IMR-90 (cell line): ENCODE measurements around the gene CLNK. TPM values are rescaled to one million over a fixed set of nuclear protein-coding genes. Genes with fewer than 3 reads are reported as not detected.

ENCODE experiments used
- ATAC-seq: fragments of 200-7000 bp; cut with Tn5 transposase; 2 replicates; pipeline ENCODE4 v1.9.1; 2020; ENCODE audit warnings: low read depth, mild to moderate bottlenecking, moderate library complexity
- BruUV-seq: library from RNA; stranded (reverse); fragments of 400-500 nt; replicated peaks from 2 replicates; lab custom pipeline; 2021; lab: Mats Ljungman, UMichigan
- CTCF ChIA-PET: fragments of 300-600 bp; formaldehyde crosslinking; extraction: SDS; loops from one replicate; lab custom pipeline; 2021; ENCODE audit warnings: antibody characterized with exemption; lab: Yijun Ruan, JAX
- POLR2A ChIA-PET: fragments of 300-600 bp; sonication (Branson Sonifier 250); formaldehyde crosslinking; loops from one replicate; lab custom pipeline; 2022; ENCODE audit warnings: antibody characterized with exemption; ENCODE audit not compliant: unreplicated experiment; lab: Charles Lee
- DNase-seq: peaks from one replicate; pipeline ENCODE4 v3.0.0; 2013
- H2AFZ ChIP-seq: replicated peaks from 2 replicates; pipeline ENCODE3; 2013; ENCODE audit warnings: low read length, mild to moderate bottlenecking; ENCODE audit not compliant: poor library complexity
- H2AK5ac ChIP-seq: 2 replicates; pipeline ENCODE4 v1.6.1; 2013; ENCODE audit warnings: low read depth, low read length, inconsistent platforms
- H2AK9ac ChIP-seq: replicated peaks from 2 replicates; pipeline ENCODE3; 2013; ENCODE audit warnings: mild to moderate bottlenecking, low read depth, low read length, moderate library complexity; ENCODE audit not compliant: poor library complexity
- H2BK120ac ChIP-seq: 2 replicates; pipeline ENCODE4 v1.6.1; 2013; ENCODE audit warnings: low read depth, low read length, inconsistent platforms
- H2BK15ac ChIP-seq: 3 replicates; pipeline ENCODE4 v1.6.1; 2013; ENCODE audit warnings: low read depth, low read length, inconsistent platforms
- H2BK20ac ChIP-seq: 2 replicates; pipeline ENCODE4 v1.6.1; 2013; ENCODE audit warnings: low read depth, mild to moderate bottlenecking, inconsistent platforms, low read length, moderate library complexity
- H2BK5ac ChIP-seq: 2 replicates; pipeline ENCODE4 v1.6.1; 2013; ENCODE audit warnings: mild to moderate bottlenecking, low read depth, low read length, inconsistent platforms; ENCODE audit not compliant: poor library complexity, severe bottlenecking
- H3K14ac ChIP-seq: replicated peaks from 2 replicates; pipeline ENCODE4 v1.6.1; 2013; ENCODE audit warnings: low read depth, low read length, inconsistent platforms
- H3K18ac ChIP-seq: 2 replicates; pipeline ENCODE4 v1.6.1; 2013; ENCODE audit warnings: low read depth, low read length, control low read depth
- H3K23ac ChIP-seq: 2 replicates; pipeline ENCODE4 v1.6.1; 2013; ENCODE audit warnings: low read depth, low read length, inconsistent platforms
- H3K27ac ChIP-seq: 2 replicates; pipeline ENCODE4 v1.5.1; 2013; ENCODE audit warnings: mild to moderate bottlenecking, control low read depth, low read length; ENCODE audit not compliant: insufficient read depth
- H3K27me3 ChIP-seq: 2 replicates; pipeline ENCODE4 v1.6.1; 2013; ENCODE audit warnings: low read length; ENCODE audit not compliant: control insufficient read depth, insufficient read depth
- H3K36me3 ChIP-seq: 2 replicates; pipeline ENCODE4 v1.6.1; 2013; ENCODE audit warnings: low read length, mixed read lengths; ENCODE audit not compliant: control insufficient read depth, insufficient read depth
- H3K4ac ChIP-seq: 2 replicates; pipeline ENCODE4 v1.6.1; 2013; ENCODE audit warnings: low read depth, low read length, inconsistent platforms
- H3K4me1 ChIP-seq: 2 replicates; pipeline ENCODE4 v1.6.1; 2013; ENCODE audit warnings: low read length, mixed read lengths; ENCODE audit not compliant: control insufficient read depth, insufficient read depth
- H3K4me2 ChIP-seq: 2 replicates; pipeline ENCODE4 v1.6.1; 2013; ENCODE audit warnings: low read depth, mild to moderate bottlenecking, control low read depth, low read length, moderate library complexity
- H3K4me3 ChIP-seq: 2 replicates; pipeline ENCODE4 v1.5.1; 2013; ENCODE audit warnings: low read depth, mild to moderate bottlenecking, control low read depth, low read length, moderate library complexity; ENCODE audit not compliant: insufficient read depth
- H3K56ac ChIP-seq: 2 replicates; pipeline ENCODE4 v1.6.1; 2013; ENCODE audit warnings: low read length, inconsistent platforms; ENCODE audit not compliant: insufficient read depth; ENCODE audit errors: extremely low read depth
- H3K79me1 ChIP-seq, 2 experiments: 2 replicates each; pipeline ENCODE4 v1.6.1; 2013; ENCODE audit warnings: low read length in 2 of 2, inconsistent platforms in 1 of 2, low read depth in 1 of 2
- H3K9ac ChIP-seq: 2 replicates; pipeline ENCODE4 v1.6.1; 2013; ENCODE audit warnings: low read depth, low read length, control low read depth
- H3K9me1 ChIP-seq: 2 replicates; pipeline ENCODE4 v1.6.1; 2013; ENCODE audit warnings: low read length, inconsistent platforms; ENCODE audit not compliant: insufficient read depth
- H3K9me3 ChIP-seq: 2 replicates; pipeline ENCODE4 v1.6.1; 2013; ENCODE audit warnings: low read length; ENCODE audit not compliant: control insufficient read depth, insufficient read depth
- H4K20me1 ChIP-seq: 2 replicates; pipeline ENCODE4 v1.6.1; 2013; ENCODE audit warnings: low read length, inconsistent platforms; ENCODE audit not compliant: insufficient read depth
- H4K5ac ChIP-seq: 2 replicates; pipeline ENCODE4 v1.6.1; 2013; ENCODE audit warnings: mild to moderate bottlenecking, low read depth, low read length, control low read depth
- H4K8ac ChIP-seq, 2 experiments: 2 replicates each; pipeline ENCODE4 v1.6.1; 2013; ENCODE audit warnings: low read depth in 2 of 2, low read length in 2 of 2, control low read depth in 1 of 2, inconsistent platforms in 1 of 2
- H4K91ac ChIP-seq: 2 replicates; pipeline ENCODE4 v1.6.1; 2013; ENCODE audit warnings: low read depth, low read length, inconsistent platforms; ENCODE audit not compliant: insufficient read depth
- CHD1 ChIP-seq: IDR thresholded peaks from 2 replicates; pipeline ENCODE4 v1.6.1; 2012; ENCODE audit warnings: low read depth, low read length, improper control_type of control experiment
- POLR2A ChIP-seq: IDR thresholded peaks from 2 replicates; pipeline ENCODE4 v1.6.1; 2012; ENCODE audit warnings: mild to moderate bottlenecking, low read depth, low read length
- dilution Hi-C: fragments of 300-500 bp; cut with HindIII; formaldehyde crosslinking; loops from one replicate; pipeline ENCODE4 v1.14.3; 2018; ENCODE audit warnings: low sequenced_read_pairs; ENCODE audit not compliant: unreplicated experiment
- in situ Hi-C: fragments of 300-500 bp; cut with MboI; formaldehyde crosslinking; loops from 3 replicates; pipeline ENCODE4 v1.14.3; 2019; ENCODE audit warnings: low sequenced_read_pairs, inconsistent platforms, mixed read lengths
- intact Hi-C: fragments of 100-400 bp; cut with micrococcal nuclease; formaldehyde crosslinking; loops from 2 replicates; pipeline ENCODE4 v1.10.0; 2022
- polyA plus RNA-seq, 3 experiments: library from polyadenylated mRNA; depleted of rRNA; stranded (reverse); fragments of >200 nt; gene quantifications; 2 replicates each; pipeline ENCODE4 v1.2.3, GENCODE V29; 2012; ENCODE audit warnings: low replicate concordance in 1 of 3
- total RNA-seq: library from RNA; depleted of rRNA; stranded (reverse); fragments of >200 nt; gene quantifications from 2 replicates; pipeline ENCODE4 v1.2.3, GENCODE V29; 2012
- TF ChIP-seq, protein P1 (sequence below): fragments of 150-350 bp; IDR thresholded peaks from 2 replicates; pipeline ENCODE4 v1.6.1; 2016; ENCODE audit warnings: low read depth, mild to moderate bottlenecking, low read length, moderate library complexity, borderline replicate concordance
- TF ChIP-seq, protein P2 (sequence below): fragments of 150-350 bp; IDR thresholded peaks from 2 replicates; pipeline ENCODE4 v1.6.1; 2017; ENCODE audit warnings: mild to moderate bottlenecking, antibody characterized with exemption, low read length, low read depth
- TF ChIP-seq, protein P3 (sequence below): conservative IDR thresholded peaks from 2 replicates; pipeline ENCODE4 v1.5.1; 2012; ENCODE audit warnings: mild to moderate bottlenecking, low read depth, low read length, improper control_type of control experiment

CLNK gene
- total and polyA plus RNA-seq, 2 of the 4 experiments (the other 2 are of a cell fraction), result not detected

DNA sequence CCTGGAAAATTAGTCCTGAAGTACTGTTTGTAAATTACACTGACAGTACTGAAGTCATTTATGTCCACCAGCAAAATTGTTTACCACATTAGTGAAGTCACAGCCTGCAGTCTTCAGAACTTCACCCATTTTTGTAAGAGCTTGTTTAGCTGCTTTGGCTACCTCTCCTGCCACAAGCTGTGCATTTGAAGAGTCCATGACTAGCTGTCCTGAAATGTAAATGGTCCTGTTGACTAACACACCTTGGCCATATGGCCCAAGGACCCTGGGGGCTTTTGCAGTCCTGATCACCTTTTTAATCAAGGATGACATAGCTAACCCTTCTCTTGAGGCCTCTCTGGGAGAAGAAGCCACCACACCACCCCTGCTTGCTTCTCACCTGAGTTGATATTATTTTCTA is 205.9 kb downstream of the CLNK start:
- Histone ChIP-seq H4K91ac (no peak overlapping the region), H3K9me3 (no peaks in the 10 kb centered on the region), H2AK9ac (no peak overlapping the region), H4K8ac (no peak overlapping the region), H3K4me2 (no peak overlapping the region), H4K20me1 (no peaks in the 10 kb centered on the region), H3K4ac (no peak overlapping the region), H3K18ac (no peak overlapping the region), H4K5ac (no peak overlapping the region), H2BK15ac (no peak overlapping the region), H3K36me3 (no peaks in the 10 kb centered on the region), H3K14ac (no peak overlapping the region), H2AK5ac (no peak overlapping the region), H3K27ac (no peak overlapping the region), H3K56ac (no peak overlapping the region), H3K9ac (no peak overlapping the region), H3K4me1 (no peaks in the 10 kb centered on the region), H3K9me1 (no peaks in the 10 kb centered on the region), H3K27me3 (no peaks in the 10 kb centered on the region), H2AFZ (no peak overlapping the region), H3K4me3 (no peak overlapping the region), H2BK120ac (no peak overlapping the region), H3K79me1 (no peaks in the 10 kb centered on the region), H3K23ac (no peak overlapping the region), H2BK5ac (no peak overlapping the region), H2BK20ac (no peak overlapping the region)
- TF ChIP-seq POLR2A (no peak), CHD1 (no peak)
- TF ChIP-seq, protein P1, sequence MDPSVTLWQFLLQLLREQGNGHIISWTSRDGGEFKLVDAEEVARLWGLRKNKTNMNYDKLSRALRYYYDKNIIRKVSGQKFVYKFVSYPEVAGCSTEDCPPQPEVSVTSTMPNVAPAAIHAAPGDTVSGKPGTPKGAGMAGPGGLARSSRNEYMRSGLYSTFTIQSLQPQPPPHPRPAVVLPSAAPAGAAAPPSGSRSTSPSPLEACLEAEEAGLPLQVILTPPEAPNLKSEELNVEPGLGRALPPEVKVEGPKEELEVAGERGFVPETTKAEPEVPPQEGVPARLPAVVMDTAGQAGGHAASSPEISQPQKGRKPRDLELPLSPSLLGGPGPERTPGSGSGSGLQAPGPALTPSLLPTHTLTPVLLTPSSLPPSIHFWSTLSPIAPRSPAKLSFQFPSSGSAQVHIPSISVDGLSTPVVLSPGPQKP, result no peak
- TF ChIP-seq, protein P2, sequence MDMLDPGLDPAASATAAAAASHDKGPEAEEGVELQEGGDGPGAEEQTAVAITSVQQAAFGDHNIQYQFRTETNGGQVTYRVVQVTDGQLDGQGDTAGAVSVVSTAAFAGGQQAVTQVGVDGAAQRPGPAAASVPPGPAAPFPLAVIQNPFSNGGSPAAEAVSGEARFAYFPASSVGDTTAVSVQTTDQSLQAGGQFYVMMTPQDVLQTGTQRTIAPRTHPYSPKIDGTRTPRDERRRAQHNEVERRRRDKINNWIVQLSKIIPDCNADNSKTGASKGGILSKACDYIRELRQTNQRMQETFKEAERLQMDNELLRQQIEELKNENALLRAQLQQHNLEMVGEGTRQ, result no peak
- TF ChIP-seq, protein P3, sequence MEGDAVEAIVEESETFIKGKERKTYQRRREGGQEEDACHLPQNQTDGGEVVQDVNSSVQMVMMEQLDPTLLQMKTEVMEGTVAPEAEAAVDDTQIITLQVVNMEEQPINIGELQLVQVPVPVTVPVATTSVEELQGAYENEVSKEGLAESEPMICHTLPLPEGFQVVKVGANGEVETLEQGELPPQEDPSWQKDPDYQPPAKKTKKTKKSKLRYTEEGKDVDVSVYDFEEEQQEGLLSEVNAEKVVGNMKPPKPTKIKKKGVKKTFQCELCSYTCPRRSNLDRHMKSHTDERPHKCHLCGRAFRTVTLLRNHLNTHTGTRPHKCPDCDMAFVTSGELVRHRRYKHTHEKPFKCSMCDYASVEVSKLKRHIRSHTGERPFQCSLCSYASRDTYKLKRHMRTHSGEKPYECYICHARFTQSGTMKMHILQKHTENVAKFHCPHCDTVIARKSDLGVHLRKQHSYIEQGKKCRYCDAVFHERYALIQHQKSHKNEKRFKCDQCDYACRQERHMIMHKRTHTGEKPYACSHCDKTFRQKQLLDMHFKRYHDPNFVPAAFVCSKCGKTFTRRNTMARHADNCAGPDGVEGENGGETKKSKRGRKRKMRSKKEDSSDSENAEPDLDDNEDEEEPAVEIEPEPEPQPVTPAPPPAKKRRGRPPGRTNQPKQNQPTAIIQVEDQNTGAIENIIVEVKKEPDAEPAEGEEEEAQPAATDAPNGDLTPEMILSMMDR, result no peak
- no TSS peak for BruUV-seq
- POLR2A ChIA-PET, result no interaction called here
- CTCF ChIA-PET, result interaction anchor here (0.6 to 2.5 kb wide), 2 partner anchors 18 to 343 kb away, joined by 4 to 10 read pairs; no protein-coding TSS in a partner anchor
- dilution Hi-C loops, result no loop called here
- no peak for ATAC-seq
- DNase-seq, result no peak
- in situ Hi-C loops, result no loop called here
- intact Hi-C loops, result no loop called here
